Activated CD8-positive, alpha-beta memory T cell treated with anti-CD3 and anti-CD28 coated beads, Interleukin-2, amount 50 U/mL, for 24 hours (primary cell): Measurements from ENCODE around the gene SDK2.

Experiments
- DNase-seq: peaks from one replicate; pipeline ENCODE4 v3.0.0-alpha.2; 2020; ENCODE audit errors: extremely low read depth

Gene SDK2

GRCh38 chr17:73650617-73651200, 6.5 kb upstream of the SDK2 start:
- no peak for DNase-seq

- no peak for DNase-seq
Observed at GRCh38 chr17:73650140-73650539, 5.9 kb upstream of the SDK2 start.

GRCh38 chr17:73648974-73649373, 4.7 kb upstream of the SDK2 start:
- no peak for DNase-seq

GRCh38 chr17:73648543-73648820, 4.2 kb upstream of the SDK2 start:
- no peak for DNase-seq

GRCh38 chr17:73647772-73648542, 3.7 kb upstream of the SDK2 start:
- DNase-seq = no peak

GRCh38 chr17:73647301-73647695, 3.1 kb upstream of the SDK2 start:
- DNase-seq = no peak

GRCh38 chr17:73646409-73647300, 2.4 kb upstream of the SDK2 start:
- no peak for DNase-seq

- DNase-seq = no peak
Observed at GRCh38 chr17:73645050-73645871, 1.0 kb upstream of the SDK2 start.

GRCh38 chr17:73643852-73644144, 447 bp downstream of the SDK2 start:
- no peak for DNase-seq

- no peak for DNase-seq
Observed at GRCh38 chr17:73643001-73643851, 1.0 kb downstream of the SDK2 start.

- no peak for DNase-seq
Observed at GRCh38 chr17:73642659-73643000, 1.6 kb downstream of the SDK2 start.

GRCh38 chr17:73641826-73642600, 2.2 kb downstream of the SDK2 start:
- no peak for DNase-seq

- DNase-seq = no peak
Observed at GRCh38 chr17:73640691-73641090, 3.6 kb downstream of the SDK2 start.

- DNase-seq = no peak
Observed at GRCh38 chr17:73639932-73640331, 4.3 kb downstream of the SDK2 start.

- DNase-seq = no peak
Observed at GRCh38 chr17:73639322-73639721, 4.9 kb downstream of the SDK2 start.

GRCh38 chr17:73638556-73638955, 5.7 kb downstream of the SDK2 start:
- DNase-seq = no peak

- DNase-seq = no peak
Observed at GRCh38 chr17:73637866-73638265, 6.4 kb downstream of the SDK2 start.

- DNase-seq = no peak
Observed at GRCh38 chr17:73635101-73635817, 9.0 kb downstream of the SDK2 start.

- DNase-seq = no peak
Observed at GRCh38 chr17:73634629-73635028, 9.6 kb downstream of the SDK2 start.

GRCh38 chr17:73633736-73634135, 10.5 kb downstream of the SDK2 start:
- no peak for DNase-seq
